ENCODE data around the gene SLC26A2.

DNA sequence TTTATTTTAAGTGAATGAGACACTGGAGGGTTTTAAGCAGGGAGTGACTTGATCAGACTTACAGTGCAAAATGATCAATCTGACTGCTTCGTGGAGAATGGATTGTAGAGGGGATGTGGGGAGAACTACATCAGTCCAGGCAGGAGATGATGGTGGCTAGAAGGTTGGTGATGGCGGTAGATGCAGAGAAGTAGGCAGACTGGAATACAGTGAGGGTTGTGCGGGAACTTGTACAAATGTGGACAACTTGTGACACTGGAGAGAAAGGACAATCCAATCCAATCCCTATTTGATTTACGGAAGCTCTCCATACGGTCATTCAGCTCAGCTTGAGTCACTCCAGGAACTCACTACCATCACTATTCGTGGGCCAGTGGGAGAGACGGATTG lies 39.3 kb downstream of the SLC26A2 start:
- TF ChIP-seq CTCF (conservative IDR thresholded peaks at IDR 0.05; ENCODE audit: low read length) (no peak), EZH2phosphoT487 (IDR thresholded peaks at IDR 0.05; ENCODE audit: borderline replicate concordance, low read depth, low read length) (no peak)
